Measurements from ENCODE around the gene LRP4. TPM values are rescaled to one million over a fixed set of nuclear protein-coding genes. Genes with fewer than 3 reads are reported as not detected.

Gene LRP4
- total and polyA plus RNA-seq, 3 donors from 2014 or later: 4.9 to 8.1 (median 7.8) TPM

DNA sequence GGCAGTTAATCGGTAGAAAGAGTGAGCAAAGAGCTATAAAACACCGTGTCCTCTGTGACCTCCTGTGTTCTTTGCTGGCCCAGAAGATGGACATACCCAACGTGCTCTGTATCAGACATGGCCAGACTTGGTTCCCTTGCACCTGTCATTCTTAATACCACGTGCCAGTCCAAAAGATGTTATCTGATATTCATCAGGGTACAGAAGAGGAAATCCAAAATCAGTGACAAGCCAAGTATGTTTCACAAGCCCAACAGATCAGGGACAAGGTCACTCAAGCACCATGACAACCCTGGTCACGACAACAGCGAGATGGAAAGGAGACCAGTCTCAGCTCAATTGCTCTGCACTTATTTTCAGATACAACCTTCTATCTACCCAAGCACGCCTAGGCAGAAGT lies 3.4 kb downstream of the LRP4 start:
- no peak overlapping the region for H3K27ac ChIP-seq
- TF ChIP-seq, protein P1, sequence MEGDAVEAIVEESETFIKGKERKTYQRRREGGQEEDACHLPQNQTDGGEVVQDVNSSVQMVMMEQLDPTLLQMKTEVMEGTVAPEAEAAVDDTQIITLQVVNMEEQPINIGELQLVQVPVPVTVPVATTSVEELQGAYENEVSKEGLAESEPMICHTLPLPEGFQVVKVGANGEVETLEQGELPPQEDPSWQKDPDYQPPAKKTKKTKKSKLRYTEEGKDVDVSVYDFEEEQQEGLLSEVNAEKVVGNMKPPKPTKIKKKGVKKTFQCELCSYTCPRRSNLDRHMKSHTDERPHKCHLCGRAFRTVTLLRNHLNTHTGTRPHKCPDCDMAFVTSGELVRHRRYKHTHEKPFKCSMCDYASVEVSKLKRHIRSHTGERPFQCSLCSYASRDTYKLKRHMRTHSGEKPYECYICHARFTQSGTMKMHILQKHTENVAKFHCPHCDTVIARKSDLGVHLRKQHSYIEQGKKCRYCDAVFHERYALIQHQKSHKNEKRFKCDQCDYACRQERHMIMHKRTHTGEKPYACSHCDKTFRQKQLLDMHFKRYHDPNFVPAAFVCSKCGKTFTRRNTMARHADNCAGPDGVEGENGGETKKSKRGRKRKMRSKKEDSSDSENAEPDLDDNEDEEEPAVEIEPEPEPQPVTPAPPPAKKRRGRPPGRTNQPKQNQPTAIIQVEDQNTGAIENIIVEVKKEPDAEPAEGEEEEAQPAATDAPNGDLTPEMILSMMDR (IDR thresholded peaks at IDR 0.05): no peak
- TF ChIP-seq POLR2A (IDR thresholded peaks at IDR 0.05): no peak

DNA sequence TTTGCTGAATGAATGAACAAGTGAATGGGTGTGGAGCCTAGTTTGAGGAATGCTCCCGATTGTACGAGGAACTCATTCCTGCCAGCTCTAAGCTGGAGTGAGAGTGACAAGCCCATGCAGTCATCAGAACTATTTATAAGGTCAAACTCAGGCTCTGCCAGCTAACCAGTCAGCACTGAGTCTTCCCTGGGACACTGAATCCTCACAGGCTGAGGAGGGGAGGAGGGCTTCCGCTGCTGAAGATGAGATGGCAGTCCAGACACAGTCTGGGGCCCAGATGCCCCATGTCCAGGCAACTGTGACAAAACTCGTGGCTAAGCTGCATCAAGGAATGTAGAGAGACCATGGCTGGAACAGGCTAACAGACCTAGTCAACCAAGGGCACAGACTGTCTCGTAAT lies 4.0 kb downstream of the LRP4 start:
- no peak overlapping the region for H3K4me3 ChIP-seq
- no peak for DNase-seq
- H3K27me3 ChIP-seq: no peaks in the 10 kb centered on the region
- intact Hi-C loops (cut with DNase I; ENCODE audit: low total_unique reads): no loop called here
- WGBS, 2 donors: 51 to 75% methylated on average over 5 of the region's 5 CpGs
- H3K9me3 ChIP-seq: no peaks in the 10 kb centered on the region
- H3K36me3 ChIP-seq (ENCODE audit: low read depth, missing control alignments): no peaks in the 10 kb centered on the region
- H3K27ac ChIP-seq: no peak overlapping the region
- TF ChIP-seq POLR2A (IDR thresholded peaks at IDR 0.05): no peak
- TF ChIP-seq, protein P1 (IDR thresholded peaks at IDR 0.05): no peak
- peaks cover 7% of the 10 kb centered on the region for H3K4me1 ChIP-seq

More for the DNA sequence above, 3.4 kb downstream of the LRP4 start:
- H3K36me3 ChIP-seq (ENCODE audit: low read depth, missing control alignments): no peaks in the 10 kb centered on the region
- H3K27me3 ChIP-seq: no peaks in the 10 kb centered on the region
- no peak overlapping the region for H3K4me3 ChIP-seq
- WGBS, 2 donors: 77 to 80% methylated on average over 7 of the region's 7 CpGs
- H3K9me3 ChIP-seq: no peaks in the 10 kb centered on the region
- H3K4me1 ChIP-seq: peaks cover 7% of the 10 kb centered on the region
- intact Hi-C loops (cut with DNase I; ENCODE audit: low total_unique reads): no loop called here
- no peak for DNase-seq

DNA sequence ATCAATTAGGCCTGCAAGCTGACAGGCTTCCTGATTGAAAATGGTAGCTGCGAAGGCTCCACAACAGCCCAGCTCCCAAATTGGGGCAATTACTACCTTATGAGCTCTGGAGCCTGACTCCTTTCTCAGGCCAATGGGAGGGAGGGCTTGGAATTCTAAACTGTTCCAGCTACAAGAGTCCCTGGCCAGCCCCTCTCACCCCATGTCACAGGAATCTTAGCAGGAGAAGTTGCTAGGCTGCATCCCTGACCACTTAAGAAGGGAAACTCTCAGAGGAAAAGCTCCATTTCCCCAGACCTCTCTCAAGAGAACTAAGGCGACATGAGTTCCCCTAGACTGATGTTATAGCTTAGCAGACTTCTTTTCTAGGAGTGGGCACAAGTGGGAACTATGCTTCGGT lies 4.9 kb downstream of the LRP4 start:
- TF ChIP-seq, protein P1 (IDR thresholded peaks at IDR 0.05): no peak
- no peak for TF ChIP-seq POLR2A (IDR thresholded peaks at IDR 0.05)

DNA sequence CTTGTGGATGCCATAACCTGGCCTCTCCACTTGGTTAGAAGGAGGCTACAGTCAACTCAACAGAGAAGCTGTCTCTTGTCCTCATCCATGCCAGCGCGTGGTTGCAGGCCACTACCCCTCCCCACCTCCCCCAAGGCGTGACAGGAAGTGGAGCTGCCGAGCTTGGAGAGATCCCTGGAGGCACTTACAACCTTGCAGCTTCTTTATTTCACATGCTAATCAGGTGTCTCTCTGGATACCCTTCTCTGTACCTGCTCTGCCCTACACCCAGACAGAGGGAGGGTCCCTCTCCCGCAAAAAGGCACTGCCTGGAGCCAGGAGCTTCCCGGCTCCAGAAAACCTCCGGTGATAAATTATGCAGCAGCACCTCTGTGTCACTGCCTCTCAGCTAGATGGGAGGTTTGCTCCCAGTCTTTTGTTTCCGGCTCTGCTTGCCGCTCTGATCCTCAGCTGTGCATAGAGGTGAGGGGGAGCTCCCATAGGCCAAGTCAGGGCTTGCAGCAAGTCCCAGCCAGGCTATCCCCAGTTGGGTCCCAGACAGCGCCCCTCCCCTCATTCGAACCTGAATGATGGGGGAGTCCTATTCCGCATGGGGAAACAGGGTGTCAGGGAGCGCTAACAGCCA lies 5.7 kb downstream of the LRP4 start:
- WGBS, 2 donors: 54 to 66% methylated on average over 8 to 13 of the region's 13 CpGs
- intact Hi-C loops (cut with DNase I; ENCODE audit: low total_unique reads): no loop called here
- no peak overlapping the region for H3K4me3 ChIP-seq
- DNase-seq: no peak
- H3K9me3 ChIP-seq: no peaks in the 10 kb centered on the region
- H3K4me1 ChIP-seq: no peaks in the 10 kb centered on the region
- H3K27ac ChIP-seq: no peak overlapping the region
- TF ChIP-seq, protein P1 (IDR thresholded peaks at IDR 0.05): no peak
- no peak for TF ChIP-seq POLR2A (IDR thresholded peaks at IDR 0.05)
- H3K36me3 ChIP-seq (ENCODE audit: low read depth, missing control alignments): no peaks in the 10 kb centered on the region
- H3K27me3 ChIP-seq: no peaks in the 10 kb centered on the region

More for the DNA sequence above, 4.9 kb downstream of the LRP4 start:
- no peak overlapping the region for H3K27ac ChIP-seq
- no peak for DNase-seq
- H3K4me3 ChIP-seq: no peak overlapping the region
- H3K9me3 ChIP-seq: no peaks in the 10 kb centered on the region
- H3K4me1 ChIP-seq: no peaks in the 10 kb centered on the region
- H3K36me3 ChIP-seq (ENCODE audit: low read depth, missing control alignments): no peaks in the 10 kb centered on the region
- H3K27me3 ChIP-seq: no peaks in the 10 kb centered on the region
- intact Hi-C loops (cut with DNase I; ENCODE audit: low total_unique reads): no loop called here
- 86 to 89% methylated on average over 3 of the region's 3 CpGs for whole genome bisulfite sequencing, 2 donors

- DNase-seq: no peak
- H3K9me3 ChIP-seq: no peaks in the 10 kb centered on the region
- peaks cover 3% of the 10 kb centered on the region for H3K4me1 ChIP-seq
- 81 to 96% methylated on average over 4 of the region's 4 CpGs for WGBS, 2 donors
- H3K27me3 ChIP-seq: no peaks in the 10 kb centered on the region
- no peak overlapping the region for H3K27ac ChIP-seq
- no peak overlapping the region for H3K4me3 ChIP-seq
- intact Hi-C loops (cut with DNase I; ENCODE audit: low total_unique reads): no loop called here
- H3K36me3 ChIP-seq (ENCODE audit: low read depth, missing control alignments): no peaks in the 10 kb centered on the region
- TF ChIP-seq POLR2A (IDR thresholded peaks at IDR 0.05): no peak
- TF ChIP-seq, protein P1 (IDR thresholded peaks at IDR 0.05): no peak
These were observed 10.7 kb downstream of the LRP4 start for GRCh38 chr11:46907606-46908005.

Data from testis (tissue), 3 donors.